Esophagus squamous epithelium (tissue), 5 donors: Measurements from ENCODE around the gene ECT2L. TPM values are rescaled to one million over a fixed set of nuclear protein-coding genes. Genes with fewer than 3 reads are reported as not detected.

Experiments used
- DNase-seq: peaks from one replicate; lab custom pipeline; 2025; lab: John Stamatoyannopoulos, UW
- H3K27ac ChIP-seq, 4 donors: fragments of 200-600 bp; sonication (generic); one replicate each; pipeline ENCODE4 v1.5.1; 2016 to 2019; ENCODE audit warnings: mild to moderate bottlenecking in 1 of 4
- H3K27me3 ChIP-seq, 4 donors: fragments of 200-600 bp; sonication (generic); 1 replicate in 3 of 4; 2 replicates in 1 of 4; pipeline versions ENCODE4 v1.5.1 to v1.6.0; 2017 to 2021; ENCODE audit warnings: antibody characterized with exemption in 1 of 4
- H3K36me3 ChIP-seq, 3 donors: fragments of 200-600 bp; sonication (generic); one replicate each; pipeline ENCODE4 v1.5.1; 2016 to 2019
- H3K4me1 ChIP-seq, 3 donors: fragments of 200-600 bp; sonication (generic); one replicate each; pipeline ENCODE4 v1.5.1; 2017 to 2019
- H3K4me3 ChIP-seq, 4 donors: fragments of 200-600 bp; sonication (generic); 1 replicate in 3 of 4; 2 replicates in 1 of 4; pipeline ENCODE4 v1.5.1; 2016 to 2019; ENCODE audit warnings: mild to moderate bottlenecking in 2 of 4, moderate library complexity in 1 of 4
- H3K9me3 ChIP-seq, 3 donors: fragments of 200-600 bp; sonication (generic); one replicate each; pipeline ENCODE4 v1.5.1; 2016 to 2019
- CTCF ChIP-seq, 6 experiments: fragments of 450-650 bp in 4 of 6; fragments of 200-600 bp in 2 of 6; sonication (generic) in 2 of 6; IDR thresholded peaks; one replicate each; pipeline ENCODE4 v1.5.1; 2016 to 2019; ENCODE audit warnings: antibody characterized with exemption in 6 of 6, mild to moderate bottlenecking in 4 of 6, moderate library complexity in 4 of 6
- POLR2A ChIP-seq, 4 donors: fragments of 450-650 bp; IDR thresholded peaks; one replicate each; pipeline ENCODE4 v1.6.1; 2017; ENCODE audit warnings: antibody characterized with exemption in 4 of 4, mild to moderate bottlenecking in 4 of 4, moderate library complexity in 3 of 4
- WGBS, 2 donors: methylation state at CpG; one replicate each; pipeline ENCODE4 v1.1.5; 2018; 5-methylcytosine and 5-hydroxymethylcytosine counted together
- intact Hi-C: fragments of 100-400 bp; cut with DNase I; formaldehyde crosslinking; loops from one replicate; pipeline ENCODE4 v1.15.0; 2022
- total RNA-seq, 4 donors: library from RNA; depleted of rRNA; stranded (reverse); fragments of >200 nt; gene quantifications; one replicate each; pipeline ENCODE4 v1.1.0, GENCODE V29; 2016
- donor health status: DM: yes; HTN: yes; CAD: no.

The ECT2L gene, protein sequence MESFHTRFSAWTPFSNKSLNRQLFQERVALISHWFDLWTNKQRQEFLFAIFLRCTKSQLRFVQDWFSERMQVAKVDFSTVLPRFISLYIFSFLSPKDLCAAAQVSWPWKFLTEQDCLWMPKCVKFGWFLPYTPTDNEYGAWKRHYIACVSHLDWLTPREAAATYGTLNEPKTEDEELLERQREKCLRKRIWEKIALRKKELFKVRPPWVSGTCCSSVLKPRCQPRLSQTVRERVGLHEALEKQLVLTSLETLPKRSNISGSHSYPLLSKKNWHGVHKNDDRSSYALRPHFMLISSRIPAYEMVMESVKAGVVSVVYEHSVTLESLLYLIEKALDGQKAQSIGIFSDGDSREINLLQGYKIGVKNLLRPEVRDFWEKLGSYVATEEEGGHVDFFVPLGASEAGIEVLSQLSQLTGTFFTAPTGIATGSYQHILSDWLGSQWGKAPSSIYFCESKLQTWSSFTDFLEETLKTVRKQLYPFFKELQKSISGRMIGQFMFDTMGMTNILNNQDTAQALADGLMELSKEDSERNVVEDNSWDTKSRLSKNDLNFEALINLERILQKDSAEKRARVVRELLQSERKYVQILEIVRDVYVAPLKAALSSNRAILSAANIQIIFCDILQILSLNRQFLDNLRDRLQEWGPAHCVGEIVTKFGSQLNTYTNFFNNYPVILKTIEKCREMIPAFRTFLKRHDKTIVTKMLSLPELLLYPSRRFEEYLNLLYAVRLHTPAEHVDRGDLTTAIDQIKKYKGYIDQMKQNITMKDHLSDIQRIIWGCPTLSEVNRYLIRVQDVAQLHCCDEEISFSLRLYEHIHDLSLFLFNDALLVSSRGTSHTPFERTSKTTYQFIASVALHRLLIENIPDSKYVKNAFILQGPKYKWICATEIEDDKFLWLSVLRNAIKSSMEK
- total RNA-seq, result not detected

- Histone ChIP-seq H3K4me3 (peak within 1 kb of the TSS; percentile 27 to 62 (median 46)), H3K9me3 (no peaks in the 10 kb centered on the region), H3K27me3 (no peaks in the 10 kb centered on the region), H3K4me1 (peaks cover 0 to 28% (median 0%) of the 10 kb centered on the region in 3 donors), H3K36me3 (peaks cover 0 to 20% (median 0%) of the 10 kb centered on the region in 3 donors), H3K27ac (peak within 1 kb of the TSS; percentile 68 to 83 (median 74))
- intact Hi-C loops, result no loop called here
- 17 to 34% methylated on average over 5 to 12 of the region's 50 CpGs for WGBS, 2 donors
- no peak for TF ChIP-seq CTCF (IDR thresholded peaks at IDR 0.05)
- DNase-seq, result no peak
Observed at GRCh38 chr6:138795809-138796603, at the start of gene ECT2L. ECT2L (plus strand) TSS chr6:138796087; CDS start chr6:138813275, 17,188 bp downstream.

GRCh38 chr6:138752017-138752416, 43.9 kb upstream of the ECT2L start:
- H3K4me3 ChIP-seq, result no peak overlapping the region
- 94 to 95% methylated on average over 4 of the region's 4 CpGs for WGBS, 2 donors
- DNase-seq, result no peak
- no peak overlapping the region for H3K27ac ChIP-seq
- H3K36me3 ChIP-seq, result no peaks in the 10 kb centered on the region
- no peaks in the 10 kb centered on the region for H3K9me3 ChIP-seq
- H3K4me1 ChIP-seq, result no peaks in the 10 kb centered on the region
- intact Hi-C loops, result no loop called here
- no peaks in the 10 kb centered on the region for H3K27me3 ChIP-seq
- no peak for TF ChIP-seq POLR2A (IDR thresholded peaks at IDR 0.05)
- no peak for TF ChIP-seq CTCF (IDR thresholded peaks at IDR 0.05)

- Histone ChIP-seq H3K4me1 (no peaks in the 10 kb centered on the region), H3K27me3 (no peaks in the 10 kb centered on the region), H3K36me3 (no peaks in the 10 kb centered on the region), H3K27ac (no peak overlapping the region), H3K4me3 (no peak overlapping the region), H3K9me3 (no peaks in the 10 kb centered on the region)
- DNase-seq, result no peak
- no peak for TF ChIP-seq POLR2A (IDR thresholded peaks at IDR 0.05)
- no peak for TF ChIP-seq CTCF (IDR thresholded peaks at IDR 0.05)
- 64 to 71% methylated on average over 4 of the region's 4 CpGs for WGBS, 2 donors
- intact Hi-C loops, result no loop called here
Observed at GRCh38 chr6:138757136-138757535, 38.8 kb upstream of the ECT2L start.

DNA sequence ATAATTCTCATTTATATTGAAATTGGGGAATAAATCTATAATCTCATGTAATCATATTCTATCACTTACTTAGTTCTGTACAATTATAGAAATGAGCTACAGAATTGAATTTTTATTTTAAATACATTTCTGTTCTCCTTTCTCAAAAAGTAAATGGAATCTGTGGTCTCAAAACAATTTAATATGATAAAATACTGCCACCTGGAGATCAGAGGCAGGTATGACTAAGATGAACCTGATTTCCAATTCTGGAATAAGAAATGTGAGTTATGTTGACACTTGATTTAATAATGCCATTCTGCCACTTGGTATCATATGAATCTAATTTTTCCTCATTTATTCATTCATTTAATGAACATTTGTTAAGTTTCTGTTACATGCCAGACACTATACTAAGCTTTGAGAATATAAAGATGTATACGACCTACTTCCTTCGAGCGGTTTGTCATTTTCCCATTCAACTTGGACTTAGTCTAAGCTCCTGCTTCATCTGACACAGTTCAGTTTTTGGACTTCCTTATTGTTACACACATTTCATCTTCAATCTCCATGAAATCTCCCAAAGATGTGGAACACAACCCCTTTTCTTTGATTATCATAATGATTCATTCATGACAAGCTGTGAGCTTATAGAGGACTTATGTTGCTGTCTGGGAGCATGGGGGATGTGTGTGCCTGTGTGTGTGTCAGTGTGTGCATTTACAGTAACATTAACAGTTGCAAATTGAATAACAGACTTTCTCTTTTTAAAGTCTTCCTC, 29.8 kb upstream of the ECT2L start:
- 88 to 89% methylated on average over 3 of the region's 3 CpGs for WGBS, 2 donors
- Histone ChIP-seq H3K27ac (no peak overlapping the region), H3K27me3 (no peaks in the 10 kb centered on the region), H3K4me3 (no peak overlapping the region), H3K36me3 (no peaks in the 10 kb centered on the region), H3K9me3 (no peaks in the 10 kb centered on the region), H3K4me1 (no peaks in the 10 kb centered on the region)
- TF ChIP-seq CTCF (IDR thresholded peaks at IDR 0.05), result peak; percentile 27 to 83 (median 64)
- no peak for TF ChIP-seq POLR2A (IDR thresholded peaks at IDR 0.05)
- intact Hi-C loops, result loop anchor here (5.0 to 10.0 kb wide), 3 partner anchors 71 to 651 kb away; no protein-coding TSS in a partner anchor
- DNase-seq, result no peak
